ENCODE results near the gene SNX9. TPM values are rescaled to one million over a fixed set of nuclear protein-coding genes. Genes with fewer than 3 reads are reported as not detected.

The SNX9 gene
- total RNA-seq, 3 donors from 2014 or later: 39.0 to 52.5 (median 42.8) TPM

- DNase-seq (no peak), ATAC-seq (no peak)
- H3K36me3 Mint-ChIP-seq (ENCODE audit: insufficient read depth): no peaks in the 10 kb centered on the region
- H3K9me3 Mint-ChIP-seq: peaks cover 14% of the 10 kb centered on the region
- no peaks in the 10 kb centered on the region for H3K27me3 Mint-ChIP-seq (ENCODE audit: low read depth)
- peaks cover 32% of the 10 kb centered on the region for H3K4me1 Mint-ChIP-seq (ENCODE audit: low read depth)
- H3K4me3 Mint-ChIP-seq: no peak overlapping the region
Observed at GRCh38 chr6:157811476-157812173, 11.4 kb upstream of the SNX9 start.

GRCh38 chr6:157812425-157813171 is 10.4 kb upstream of the SNX9 start:
- Mint-ChIP-seq H3K9me3 (peaks cover 10% of the 10 kb centered on the region), H3K4me3 (no peak overlapping the region), H3K4me1 (ENCODE audit: low read depth) (peaks cover 35% of the 10 kb centered on the region), H3K27me3 (ENCODE audit: low read depth) (no peaks in the 10 kb centered on the region), H3K36me3 (ENCODE audit: insufficient read depth) (no peaks in the 10 kb centered on the region)
- no peak for DNase-seq
- no peak for ATAC-seq

- ATAC-seq: no peak
- H3K36me3 Mint-ChIP-seq (ENCODE audit: insufficient read depth): no peaks in the 10 kb centered on the region
- H3K4me3 Mint-ChIP-seq: no peak overlapping the region
- H3K4me1 Mint-ChIP-seq (ENCODE audit: low read depth): peaks cover 36% of the 10 kb centered on the region
- H3K27me3 Mint-ChIP-seq (ENCODE audit: low read depth): no peaks in the 10 kb centered on the region
- DNase-seq: no peak
- H3K9me3 Mint-ChIP-seq: peaks cover 10% of the 10 kb centered on the region
Observed at GRCh38 chr6:157813191-157813590, 9.9 kb upstream of the SNX9 start.

- Mint-ChIP-seq H3K36me3 (ENCODE audit: insufficient read depth) (no peaks in the 10 kb centered on the region), H3K4me3 (no peak overlapping the region), H3K27me3 (ENCODE audit: low read depth) (no peaks in the 10 kb centered on the region), H3K4me1 (ENCODE audit: low read depth) (peaks cover 38% of the 10 kb centered on the region), H3K9me3 (peaks cover 3% of the 10 kb centered on the region)
- DNase-seq (no peak), ATAC-seq (peak in 1 of 2 donors; percentile 34)
Observed at GRCh38 chr6:157813750-157814455, 9.1 kb upstream of the SNX9 start.

- Mint-ChIP-seq H3K4me3 (peak overlapping the region; percentile 8), H3K4me1 (ENCODE audit: low read depth) (peaks cover 38% of the 10 kb centered on the region), H3K27me3 (ENCODE audit: low read depth) (no peaks in the 10 kb centered on the region), H3K9me3 (no peaks in the 10 kb centered on the region), H3K36me3 (ENCODE audit: insufficient read depth) (no peaks in the 10 kb centered on the region)
- DNase-seq (no peak), ATAC-seq (peak; percentile 46 to 68)
Observed at GRCh38 chr6:157814883-157815282, 8.2 kb upstream of the SNX9 start.

- no peak for DNase-seq
- ATAC-seq: no peak
- H3K9me3 Mint-ChIP-seq: no peaks in the 10 kb centered on the region
- H3K36me3 Mint-ChIP-seq (ENCODE audit: insufficient read depth): no peaks in the 10 kb centered on the region
- H3K27me3 Mint-ChIP-seq (ENCODE audit: low read depth): peaks cover 3% of the 10 kb centered on the region
- H3K4me3 Mint-ChIP-seq: peak overlapping the region; percentile 77
- H3K4me1 Mint-ChIP-seq (ENCODE audit: low read depth): peaks cover 39% of the 10 kb centered on the region
Observed at GRCh38 chr6:157821342-157822033, 1.6 kb upstream of the SNX9 start.

- peak; percentile 37 for DNase-seq
- H3K36me3 Mint-ChIP-seq (ENCODE audit: insufficient read depth): no peaks in the 10 kb centered on the region
- H3K9me3 Mint-ChIP-seq: no peaks in the 10 kb centered on the region
- H3K4me1 Mint-ChIP-seq (ENCODE audit: low read depth): peaks cover 34% of the 10 kb centered on the region
- peaks cover 3% of the 10 kb centered on the region for H3K27me3 Mint-ChIP-seq (ENCODE audit: low read depth)
- peak overlapping the region; percentile 77 for H3K4me3 Mint-ChIP-seq
- peak in 1 of 2 donors; percentile 8 for ATAC-seq
Observed at GRCh38 chr6:157822245-157823000, 623 bp upstream of the SNX9 start.

GRCh38 chr6:157823528-157824370 is 703 bp downstream of the SNX9 start:
- peak; percentile 70 to 71 for ATAC-seq
- peak; percentile 74 for DNase-seq
- peaks cover 37% of the 10 kb centered on the region for H3K4me1 Mint-ChIP-seq (ENCODE audit: low read depth)
- H3K27me3 Mint-ChIP-seq (ENCODE audit: low read depth): peaks cover 3% of the 10 kb centered on the region
- peak overlapping the region; percentile 92 for H3K4me3 Mint-ChIP-seq
- no peaks in the 10 kb centered on the region for H3K9me3 Mint-ChIP-seq
- H3K36me3 Mint-ChIP-seq (ENCODE audit: insufficient read depth): no peaks in the 10 kb centered on the region

GRCh38 chr6:157825243-157825904 is 2.3 kb downstream of the SNX9 start:
- Mint-ChIP-seq H3K9me3 (no peaks in the 10 kb centered on the region), H3K4me3 (peak overlapping the region; percentile 92), H3K27me3 (ENCODE audit: low read depth) (peaks cover 3% of the 10 kb centered on the region), H3K36me3 (ENCODE audit: insufficient read depth) (peaks cover 10% of the 10 kb centered on the region), H3K4me1 (ENCODE audit: low read depth) (peaks cover 51% of the 10 kb centered on the region)
- DNase-seq: no peak
- no peak for ATAC-seq

- H3K36me3 Mint-ChIP-seq (ENCODE audit: insufficient read depth): peaks cover 33% of the 10 kb centered on the region
- ATAC-seq (peak in 1 of 2 donors; percentile 22), DNase-seq (no peak)
- peaks cover 66% of the 10 kb centered on the region for H3K4me1 Mint-ChIP-seq (ENCODE audit: low read depth)
- H3K27me3 Mint-ChIP-seq (ENCODE audit: low read depth): no peaks in the 10 kb centered on the region
- H3K4me3 Mint-ChIP-seq: no peak overlapping the region
- H3K9me3 Mint-ChIP-seq: peaks cover 4% of the 10 kb centered on the region
Observed at GRCh38 chr6:157830354-157831017, 7.4 kb downstream of the SNX9 start.

GRCh38 chr6:157831018-157831369 is 7.9 kb downstream of the SNX9 start:
- ATAC-seq (no peak), DNase-seq (no peak)
- Mint-ChIP-seq H3K4me1 (ENCODE audit: low read depth) (peaks cover 67% of the 10 kb centered on the region), H3K36me3 (ENCODE audit: insufficient read depth) (peaks cover 35% of the 10 kb centered on the region), H3K27me3 (ENCODE audit: low read depth) (no peaks in the 10 kb centered on the region), H3K4me3 (no peak overlapping the region), H3K9me3 (peaks cover 4% of the 10 kb centered on the region)
